Caco-2 (cell line): ENCODE results near the gene CTSL. TPM values are rescaled to one million over a fixed set of nuclear protein-coding genes. Genes with fewer than 3 reads are reported as not detected.

Experiments
- BruUV-seq: library from RNA; stranded (reverse); fragments of 400-500 nt; replicated peaks from 2 replicates; lab custom pipeline; 2021; lab: Mats Ljungman, UMichigan
- CTCF ChIA-PET: fragments of 300-600 bp; sonication (Branson Sonifier 250); formaldehyde crosslinking; loops from one replicate; lab custom pipeline; 2022; ENCODE audit warnings: antibody characterized with exemption; lab: Charles Lee
- POLR2A ChIA-PET: fragments of 300-600 bp; sonication (Branson Sonifier 250); formaldehyde crosslinking; loops from one replicate; lab custom pipeline; 2022; ENCODE audit warnings: antibody characterized with exemption; lab: Charles Lee
- DNase-seq, 2 experiments: peaks; one replicate each; pipeline versions ENCODE4 v3.0.0 to v3.0.0-alpha.2; 2020 to 2022
- H3K27me3 ChIP-seq: replicated peaks from 2 replicates; pipeline ENCODE4 v1.6.0; 2011; ENCODE audit warnings: low read length; ENCODE audit not compliant: control insufficient read depth, insufficient read depth
- H3K36me3 ChIP-seq: 2 replicates; pipeline ENCODE4 v1.5.1; 2011; ENCODE audit warnings: low read length; ENCODE audit not compliant: control insufficient read depth, insufficient read depth
- H3K4me1 ChIP-seq: fragments of 250-450 bp; sonication (Bioruptor Pico); 2 replicates; pipeline ENCODE4 v1.5.1; 2020; ENCODE audit warnings: mild to moderate bottlenecking
- H3K4me3 ChIP-seq: 2 replicates; pipeline ENCODE4 v1.5.1; 2011; ENCODE audit warnings: low read depth, mild to moderate bottlenecking, control low read depth, low read length
- H3K9me3 ChIP-seq: fragments of 250-450 bp; sonication (Bioruptor Pico); 2 replicates; pipeline ENCODE4 v1.5.1; 2020; ENCODE audit warnings: mild to moderate bottlenecking, moderate library complexity
- H3K27ac Mint-ChIP-seq: one replicate; pipeline ENCODE4 v1.8.0; 2022; ENCODE audit warnings: mixed read lengths; ENCODE audit not compliant: unreplicated experiment
- H3K27me3 Mint-ChIP-seq: one replicate; pipeline ENCODE4 v1.8.0; 2022; ENCODE audit warnings: mixed read lengths; ENCODE audit not compliant: insufficient read depth, unreplicated experiment
- H3K36me3 Mint-ChIP-seq: one replicate; pipeline ENCODE4 v1.8.0; 2022; ENCODE audit warnings: mild to moderate bottlenecking, mixed read lengths; ENCODE audit not compliant: insufficient read depth, unreplicated experiment
- H3K4me1 Mint-ChIP-seq: one replicate; pipeline ENCODE4 v1.8.0; 2022; ENCODE audit warnings: low read depth, mixed read lengths; ENCODE audit not compliant: unreplicated experiment
- H3K4me3 Mint-ChIP-seq: one replicate; pipeline ENCODE4 v1.8.0; 2022; ENCODE audit warnings: mild to moderate bottlenecking, moderate library complexity, mixed read lengths; ENCODE audit not compliant: unreplicated experiment
- H3K9me3 Mint-ChIP-seq: one replicate; pipeline ENCODE4 v1.8.0; 2022; ENCODE audit warnings: mixed read lengths; ENCODE audit not compliant: unreplicated experiment
- CTCF ChIP-seq, 2 experiments: fragments of 200-600 bp in 1 of 2; IDR thresholded peaks; 1 replicate in 1 of 2; 2 replicates in 1 of 2; pipeline versions ENCODE4 v1.5.1 to v1.8.0; 2011 to 2022; ENCODE audit warnings: antibody characterized with exemption in 1 of 2, control low read depth in 1 of 2, inconsistent platforms in 1 of 2, low read depth in 1 of 2, low read length in 1 of 2, mild to moderate bottlenecking in 1 of 2, moderate library complexity in 1 of 2; ENCODE audit not compliant: insufficient read depth in 1 of 2, severe bottlenecking in 1 of 2, unreplicated experiment in 1 of 2
- intact Hi-C: fragments of 100-400 bp; cut with micrococcal nuclease; formaldehyde crosslinking; loops from one replicate; pipeline ENCODE4 v1.10.0; 2022; ENCODE audit not compliant: unreplicated experiment
- total RNA-seq: library from RNA; stranded (reverse); gene quantifications from 2 replicates; pipeline ENCODE4 v1.2.3, GENCODE V29; 2022

CTSL gene
- total RNA-seq, 1 experiment from 2014 or later, result 50.1 TPM

GRCh38 chr9:87708986-87709728 is 16.8 kb upstream of the CTSL start:
- Mint-ChIP-seq H3K4me3 (no peak overlapping the region), H3K36me3 (peaks cover 40% of the 10 kb centered on the region), H3K4me1 (peaks cover 9% of the 10 kb centered on the region), H3K9me3 (no peaks in the 10 kb centered on the region), H3K27ac (no peak overlapping the region), H3K27me3 (no peaks in the 10 kb centered on the region)
- H3K4me3 ChIP-seq, result no peak overlapping the region
- ChIA-PET CTCF (no interaction called here), POLR2A (no interaction called here)
- H3K9me3 ChIP-seq, result no peaks in the 10 kb centered on the region
- intact Hi-C loops, result no loop called here
- no peaks in the 10 kb centered on the region; the same call in 1 of the 2 replicates for H3K4me1 ChIP-seq
- no peaks in the 10 kb centered on the region for H3K36me3 ChIP-seq
- DNase-seq, result no peak
- no TSS peak for BruUV-seq
- H3K27me3 ChIP-seq, result no peaks in the 10 kb centered on the region
- TF ChIP-seq CTCF (IDR thresholded peaks at IDR 0.05; ENCODE audit: insufficient read depth in 1 of 2, low read depth in 1 of 2, low read length in 1 of 2, severe bottlenecking in 1 of 2, unreplicated experiment in 1 of 2), result no peak

- Mint-ChIP-seq H3K27ac (no peak overlapping the region), H3K9me3 (no peaks in the 10 kb centered on the region), H3K4me3 (no peak overlapping the region), H3K27me3 (no peaks in the 10 kb centered on the region), H3K36me3 (peaks cover 36% of the 10 kb centered on the region), H3K4me1 (peaks cover 9% of the 10 kb centered on the region)
- intact Hi-C loops, result no loop called here
- BruUV-seq, result no TSS peak
- peak; percentile 6 to 43 for DNase-seq
- POLR2A ChIA-PET, result no interaction called here
- CTCF ChIA-PET, result no interaction called here
- Histone ChIP-seq H3K27me3 (no peaks in the 10 kb centered on the region), H3K36me3 (no peaks in the 10 kb centered on the region), H3K4me1 (no peaks in the 10 kb centered on the region; the same call in 1 of the 2 replicates), H3K4me3 (no peak overlapping the region), H3K9me3 (no peaks in the 10 kb centered on the region)
- TF ChIP-seq CTCF (IDR thresholded peaks at IDR 0.05; ENCODE audit: insufficient read depth in 1 of 2, low read depth in 1 of 2, low read length in 1 of 2, severe bottlenecking in 1 of 2, unreplicated experiment in 1 of 2), result no peak
These were observed 15.5 kb upstream of the CTSL start for GRCh38 chr9:87710443-87710842.

GRCh38 chr9:87711857-87712800 is 13.8 kb upstream of the CTSL start:
- no peak for DNase-seq
- Mint-ChIP-seq H3K4me1 (peaks cover 9% of the 10 kb centered on the region), H3K9me3 (no peaks in the 10 kb centered on the region), H3K4me3 (no peak overlapping the region), H3K27ac (no peak overlapping the region), H3K36me3 (peaks cover 25% of the 10 kb centered on the region), H3K27me3 (no peaks in the 10 kb centered on the region)
- POLR2A ChIA-PET, result no interaction called here
- H3K4me1 ChIP-seq, result no peaks in the 10 kb centered on the region; the same call in 1 of the 2 replicates
- no TSS peak for BruUV-seq
- no peaks in the 10 kb centered on the region for H3K36me3 ChIP-seq
- no peaks in the 10 kb centered on the region for H3K27me3 ChIP-seq
- intact Hi-C loops, result no loop called here
- H3K9me3 ChIP-seq, result no peaks in the 10 kb centered on the region
- H3K4me3 ChIP-seq, result no peak overlapping the region
- no peak for TF ChIP-seq CTCF (IDR thresholded peaks at IDR 0.05; ENCODE audit: insufficient read depth in 1 of 2, low read depth in 1 of 2, low read length in 1 of 2, severe bottlenecking in 1 of 2, unreplicated experiment in 1 of 2)
- CTCF ChIA-PET, result no interaction called here
